Neural progenitor cell (in vitro differentiated cells): Measurements from ENCODE around the gene FKBP6.

Source experiments
- EZH2 ChIP-seq: fragments of 200-600 bp; sonication (generic); IDR thresholded peaks from 2 replicates; pipeline ENCODE4 v1.6.1; 2017; ENCODE audit warnings: antibody characterized with exemption, mild to moderate bottlenecking, moderate library complexity
- TF ChIP-seq, protein P1 (sequence below): fragments of 200-600 bp; sonication (generic); IDR thresholded peaks from 2 replicates; pipeline ENCODE4 v1.5.1; 2017; ENCODE audit warnings: antibody characterized with exemption, mild to moderate bottlenecking

DNA sequence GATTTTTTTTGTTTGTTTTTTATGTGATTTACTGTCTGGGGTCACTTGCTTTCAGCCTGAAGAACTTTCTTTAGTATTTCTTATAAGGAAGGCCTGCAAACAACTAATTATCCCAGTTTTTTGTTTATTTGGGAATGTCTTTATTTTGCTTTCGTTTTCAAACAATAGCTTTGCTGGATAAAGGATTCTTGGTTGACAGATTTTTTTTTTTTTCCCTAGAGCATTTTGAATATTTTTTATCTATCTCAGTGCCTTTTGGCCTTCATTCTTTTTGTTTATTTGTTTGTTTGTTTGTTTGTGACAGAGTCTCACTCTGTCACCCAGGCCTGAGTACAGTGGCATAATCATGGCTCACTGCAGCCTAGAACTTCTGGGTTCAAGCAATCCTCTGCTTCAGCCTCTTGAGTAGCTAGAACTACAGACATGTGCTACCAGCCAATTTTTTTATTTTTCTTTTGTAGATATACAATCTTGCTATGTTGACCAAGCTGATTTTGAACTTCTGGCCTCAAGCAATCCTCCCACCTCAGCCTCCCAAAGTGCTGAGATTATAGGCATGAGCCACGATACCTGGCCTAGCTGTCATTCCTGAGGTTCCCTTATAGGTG lies 59.4 kb downstream of the FKBP6 start:
- TF ChIP-seq, protein P1, sequence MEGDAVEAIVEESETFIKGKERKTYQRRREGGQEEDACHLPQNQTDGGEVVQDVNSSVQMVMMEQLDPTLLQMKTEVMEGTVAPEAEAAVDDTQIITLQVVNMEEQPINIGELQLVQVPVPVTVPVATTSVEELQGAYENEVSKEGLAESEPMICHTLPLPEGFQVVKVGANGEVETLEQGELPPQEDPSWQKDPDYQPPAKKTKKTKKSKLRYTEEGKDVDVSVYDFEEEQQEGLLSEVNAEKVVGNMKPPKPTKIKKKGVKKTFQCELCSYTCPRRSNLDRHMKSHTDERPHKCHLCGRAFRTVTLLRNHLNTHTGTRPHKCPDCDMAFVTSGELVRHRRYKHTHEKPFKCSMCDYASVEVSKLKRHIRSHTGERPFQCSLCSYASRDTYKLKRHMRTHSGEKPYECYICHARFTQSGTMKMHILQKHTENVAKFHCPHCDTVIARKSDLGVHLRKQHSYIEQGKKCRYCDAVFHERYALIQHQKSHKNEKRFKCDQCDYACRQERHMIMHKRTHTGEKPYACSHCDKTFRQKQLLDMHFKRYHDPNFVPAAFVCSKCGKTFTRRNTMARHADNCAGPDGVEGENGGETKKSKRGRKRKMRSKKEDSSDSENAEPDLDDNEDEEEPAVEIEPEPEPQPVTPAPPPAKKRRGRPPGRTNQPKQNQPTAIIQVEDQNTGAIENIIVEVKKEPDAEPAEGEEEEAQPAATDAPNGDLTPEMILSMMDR, result no peak
- TF ChIP-seq EZH2, result no peak
